PC-3 (cell line): Measurements from ENCODE around the gene GLG1. TPM values are rescaled to one million over a fixed set of nuclear protein-coding genes. Genes with fewer than 3 reads are reported as not detected.

Experiments
- ATAC-seq: fragments of 200-7000 bp; cut with Tn5 transposase; 2 replicates; pipeline ENCODE4 v1.9.1; 2020; ENCODE audit warnings: mild to moderate bottlenecking, moderate library complexity
- BruUV-seq: library from RNA; stranded (reverse); fragments of 400-500 nt; replicated peaks from 2 replicates; lab custom pipeline; 2021; lab: Mats Ljungman, UMichigan
- CTCF ChIA-PET: fragments of 300-600 bp; sonication (Branson Sonifier 250); formaldehyde crosslinking; loops from one replicate; lab custom pipeline; 2022; ENCODE audit warnings: antibody characterized with exemption; lab: Charles Lee
- POLR2A ChIA-PET: fragments of 300-600 bp; sonication (Branson Sonifier 250); formaldehyde crosslinking; loops from one replicate; lab custom pipeline; 2022; ENCODE audit warnings: antibody characterized with exemption; ENCODE audit not compliant: unreplicated experiment; lab: Charles Lee
- DNase-seq: peaks from one replicate; pipeline ENCODE4 v3.0.0-alpha.2; 2015
- H2AFZ ChIP-seq: fragments of 300-600 bp; sonication (generic); 2 replicates; pipeline ENCODE4 v1.6.0; 2016; ENCODE audit warnings: antibody characterized with exemption, low read length
- H3F3A ChIP-seq: fragments of 300-600 bp; sonication (generic); one replicate; pipeline ENCODE4 v1.6.0; 2017; ENCODE audit warnings: antibody characterized with exemption, low read length, control low read depth, mild to moderate bottlenecking; ENCODE audit not compliant: unreplicated experiment
- H3K27ac ChIP-seq: fragments of 300-600 bp; sonication (generic); 2 replicates; pipeline ENCODE4 v1.5.1; 2016; ENCODE audit warnings: mild to moderate bottlenecking, low read length
- H3K27me3 ChIP-seq: fragments of 300-600 bp; sonication (generic); 2 replicates; pipeline ENCODE4 v1.6.1; 2016; ENCODE audit warnings: low read length, mixed read lengths
- H3K36me3 ChIP-seq: fragments of 300-600 bp; sonication (generic); 2 replicates; pipeline ENCODE4 v1.6.1; 2016; ENCODE audit warnings: low read depth, mixed run types, low read length, mixed read lengths
- H3K4me1 ChIP-seq: fragments of 300-600 bp; sonication (generic); 2 replicates; pipeline ENCODE4 v1.5.1; 2016; ENCODE audit warnings: low read length; ENCODE audit not compliant: insufficient read depth
- H3K4me2 ChIP-seq: fragments of 300-600 bp; sonication (generic); 2 replicates; pipeline ENCODE4 v1.6.0; 2016; ENCODE audit warnings: low read length
- H3K4me3 ChIP-seq: fragments of 300-600 bp; sonication (generic); 2 replicates; pipeline ENCODE4 v1.5.1; 2016; ENCODE audit warnings: mild to moderate bottlenecking, low read length, mixed read lengths
- H3K79me2 ChIP-seq: fragments of 300-600 bp; sonication (generic); 2 replicates; pipeline ENCODE4 v1.6.1; 2017; ENCODE audit warnings: low read length, mixed read lengths
- H3K9ac ChIP-seq: fragments of 300-600 bp; sonication (generic); 2 replicates; pipeline ENCODE4 v1.6.0; 2016; ENCODE audit warnings: mild to moderate bottlenecking, low read length
- H3K9me2 ChIP-seq: fragments of 300-600 bp; sonication (generic); replicated peaks from 2 replicates; pipeline ENCODE4 v1.6.1; 2016; ENCODE audit warnings: mixed run types, low read length, mixed read lengths
- H3K9me3 ChIP-seq: fragments of 300-600 bp; sonication (generic); 2 replicates; pipeline ENCODE4 v1.6.1; 2016; ENCODE audit warnings: low read length, mixed read lengths
- H4K20me1 ChIP-seq: fragments of 300-600 bp; sonication (generic); 2 replicates; pipeline ENCODE4 v1.6.1; 2016; ENCODE audit warnings: low read length, mixed read lengths
- CTCF ChIP-seq: fragments of 300-600 bp; sonication (generic); conservative IDR thresholded peaks from 2 replicates; pipeline ENCODE4 v1.5.1; 2017; ENCODE audit warnings: antibody characterized with exemption, low read depth, mild to moderate bottlenecking, low read length
- EZH2 ChIP-seq: fragments of 300-600 bp; sonication (generic); IDR thresholded peaks from one replicate; pipeline ENCODE4 v1.6.1; 2017; ENCODE audit warnings: antibody characterized with exemption, mild to moderate bottlenecking, low read length; ENCODE audit not compliant: unreplicated experiment
- EZH2phosphoT487 ChIP-seq: fragments of 300-600 bp; sonication (generic); IDR thresholded peaks from 2 replicates; pipeline ENCODE4 v1.6.1; 2018; ENCODE audit warnings: mild to moderate bottlenecking, antibody characterized with exemption, low read length, borderline replicate concordance
- intact Hi-C: fragments of 100-400 bp; cut with micrococcal nuclease; formaldehyde crosslinking; loops from 2 replicates; pipeline ENCODE4 v1.9.0; 2023
- total RNA-seq: library from RNA; depleted of rRNA; stranded (reverse); fragments of >200 nt; gene quantifications from 2 replicates; pipeline ENCODE4 v1.2.3, GENCODE V29; 2014

The GLG1 gene
- total RNA-seq, 1 experiment from 2014 or later, result 63.5 TPM

- Histone ChIP-seq H3F3A (no peaks in the 10 kb centered on the region), H3K9me2 (no peaks in the 10 kb centered on the region), H3K27me3 (no peaks in the 10 kb centered on the region), H4K20me1 (peaks cover 7% of the 10 kb centered on the region; the same call in 1 of the 2 replicates), H3K27ac (no peak overlapping the region), H2AFZ (no peak overlapping the region), H3K9ac (no peak overlapping the region), H3K4me1 (peaks cover 16% of the 10 kb centered on the region), H3K4me3 (no peak overlapping the region), H3K4me2 (no peak overlapping the region), H3K36me3 (no peaks in the 10 kb centered on the region), H3K9me3 (no peaks in the 10 kb centered on the region), H3K79me2 (peaks cover 91% of the 10 kb centered on the region)
- DNase-seq (no peak), ATAC-seq (no peak)
- TF ChIP-seq CTCF (no peak), EZH2 (no peak), EZH2phosphoT487 (no peak)
- POLR2A ChIA-PET, result no interaction called here
- intact Hi-C loops, result no loop called here
- BruUV-seq, result no TSS peak
- CTCF ChIA-PET, result no interaction called here
These were observed 26.1 kb downstream of the GLG1 start for GRCh38 chr16:74580833-74581232.

DNA sequence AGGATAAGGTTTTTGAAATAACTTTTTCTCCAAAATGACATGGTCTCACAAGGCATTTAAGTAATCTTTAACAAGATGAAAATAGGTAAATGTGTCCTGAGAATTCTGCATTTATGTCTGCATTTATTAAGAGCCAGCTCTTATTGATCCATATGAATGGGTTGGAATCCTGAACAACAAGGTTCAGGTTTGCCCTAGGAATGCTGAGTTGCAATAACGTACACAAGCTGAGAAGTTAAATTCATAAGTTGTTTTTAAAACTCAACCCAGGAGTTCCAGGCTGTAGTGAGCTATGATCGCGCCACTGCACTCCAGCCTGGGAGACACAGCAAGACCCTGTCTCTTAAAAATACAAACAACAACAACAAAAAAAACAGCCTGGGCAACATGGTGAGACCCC is 28.1 kb downstream of the GLG1 start:
- H2AFZ ChIP-seq, result no peak overlapping the region
- peaks cover 89% of the 10 kb centered on the region for H3K79me2 ChIP-seq
- no peak for DNase-seq
- H3K27me3 ChIP-seq, result no peaks in the 10 kb centered on the region
- no TSS peak for BruUV-seq
- no peak for TF ChIP-seq EZH2phosphoT487
- TF ChIP-seq EZH2, result no peak
- no peak for TF ChIP-seq CTCF
- H3K9ac ChIP-seq, result no peak overlapping the region
- ChIA-PET POLR2A (interaction anchor here (0.7 kb wide), 1 partner anchor 53 kb away, joined by 3 read pairs; no protein-coding TSS in a partner anchor), CTCF (no interaction called here)
- peaks cover 7% of the 10 kb centered on the region; the same call in 1 of the 2 replicates for H4K20me1 ChIP-seq
- H3F3A ChIP-seq, result no peaks in the 10 kb centered on the region
- H3K36me3 ChIP-seq, result no peaks in the 10 kb centered on the region
- H3K27ac ChIP-seq, result no peak overlapping the region
- H3K4me2 ChIP-seq, result peak overlapping the region; percentile 40
- no peaks in the 10 kb centered on the region for H3K9me2 ChIP-seq
- H3K9me3 ChIP-seq, result no peaks in the 10 kb centered on the region
- intact Hi-C loops, result no loop called here
- ATAC-seq, result no peak
- peaks cover 16% of the 10 kb centered on the region for H3K4me1 ChIP-seq
- H3K4me3 ChIP-seq, result no peak overlapping the region

- Histone ChIP-seq H3K4me3 (no peak overlapping the region), H3K27ac (peak overlapping the region; percentile 27), H3K4me1 (peaks cover 16% of the 10 kb centered on the region), H3F3A (no peaks in the 10 kb centered on the region), H3K36me3 (no peaks in the 10 kb centered on the region), H2AFZ (no peak overlapping the region), H3K4me2 (peak overlapping the region; percentile 40), H3K9ac (no peak overlapping the region), H4K20me1 (peaks cover 7% of the 10 kb centered on the region; the same call in 1 of the 2 replicates), H3K9me3 (no peaks in the 10 kb centered on the region), H3K27me3 (no peaks in the 10 kb centered on the region), H3K9me2 (no peaks in the 10 kb centered on the region), H3K79me2 (peaks cover 89% of the 10 kb centered on the region)
- no TSS peak for BruUV-seq
- TF ChIP-seq EZH2phosphoT487 (no peak), CTCF (no peak)
- DNase-seq (no peak), ATAC-seq (peak; percentile 40)
- intact Hi-C loops, result no loop called here
- ChIA-PET POLR2A (interaction anchor here (0.7 kb wide), 1 partner anchor 54 kb away, joined by 3 read pairs; no protein-coding TSS in a partner anchor), CTCF (no interaction called here)
These were observed 28.5 kb downstream of the GLG1 start for GRCh38 chr16:74578433-74578832.
